K562 (cell line): Measurements from ENCODE around the gene HLA-DOA. TPM values are rescaled to one million over a fixed set of nuclear protein-coding genes. Genes with fewer than 3 reads are reported as not detected.

ENCODE experiments used
- POLR2G ChIP-seq: fragments of 200-400 bp; formaldehyde crosslinking; IDR thresholded peaks from 2 replicates; pipeline ENCODE4 v1.6.1; 2017; ENCODE audit warnings: low read depth, mild to moderate bottlenecking, antibody characterized with exemption, low read length, moderate library complexity
- polyA plus RNA-seq, 8 experiments: library from polyadenylated mRNA; depleted of rRNA in 4 of 8; stranded (reverse) in 5 of 8; unstranded in 3 of 8; fragments of >200 nt; fragmentation: Nextera tagmentation in 2 of 8; fragmentation: Illumina TruSeq in 1 of 8; extraction: Ambion mirVana in 2 of 8; extraction: Trizol in 1 of 8; gene quantifications; 2 replicates each; pipeline versions ENCODE4 v1.2.1 to v1.2.3, GENCODE V29; 2011 to 2014; ENCODE audit warnings: inconsistent platforms in 1 of 8, missing spikeins in 1 of 8
- total RNA-seq, 7 experiments: library from RNA; depleted of rRNA in 6 of 7; stranded (reverse); fragments of >200 nt in 6 of 7; fragmentation: Illumina TruSeq in 2 of 7; extraction: Trizol in 2 of 7; gene quantifications; 2 replicates each; pipeline versions ENCODE4 v1.2.1 to v1.2.3, GENCODE V29; 2011 to 2021; ENCODE audit warnings: low replicate concordance in 1 of 7
- TF ChIP-seq, protein P1 (sequence below): IDR thresholded peaks from 2 replicates; pipeline ENCODE4 v1.6.1; 2012; ENCODE audit warnings: low read depth, low read length, improper control_type of control experiment, borderline replicate concordance
- TF ChIP-seq, protein P2 (sequence below): sonication (generic); formaldehyde crosslinking; IDR thresholded peaks from 2 replicates; pipeline ENCODE4 v1.8.0; 2022; ENCODE audit warnings: mild to moderate bottlenecking, missing genetic modification reagents

Gene HLA-DOA
- total and polyA plus RNA-seq, 9 of the 15 experiments (the other 6 are each of a cell fraction or from before 2014, with no cell fraction given): 0.07 TPM; not detected in 8

DNA sequence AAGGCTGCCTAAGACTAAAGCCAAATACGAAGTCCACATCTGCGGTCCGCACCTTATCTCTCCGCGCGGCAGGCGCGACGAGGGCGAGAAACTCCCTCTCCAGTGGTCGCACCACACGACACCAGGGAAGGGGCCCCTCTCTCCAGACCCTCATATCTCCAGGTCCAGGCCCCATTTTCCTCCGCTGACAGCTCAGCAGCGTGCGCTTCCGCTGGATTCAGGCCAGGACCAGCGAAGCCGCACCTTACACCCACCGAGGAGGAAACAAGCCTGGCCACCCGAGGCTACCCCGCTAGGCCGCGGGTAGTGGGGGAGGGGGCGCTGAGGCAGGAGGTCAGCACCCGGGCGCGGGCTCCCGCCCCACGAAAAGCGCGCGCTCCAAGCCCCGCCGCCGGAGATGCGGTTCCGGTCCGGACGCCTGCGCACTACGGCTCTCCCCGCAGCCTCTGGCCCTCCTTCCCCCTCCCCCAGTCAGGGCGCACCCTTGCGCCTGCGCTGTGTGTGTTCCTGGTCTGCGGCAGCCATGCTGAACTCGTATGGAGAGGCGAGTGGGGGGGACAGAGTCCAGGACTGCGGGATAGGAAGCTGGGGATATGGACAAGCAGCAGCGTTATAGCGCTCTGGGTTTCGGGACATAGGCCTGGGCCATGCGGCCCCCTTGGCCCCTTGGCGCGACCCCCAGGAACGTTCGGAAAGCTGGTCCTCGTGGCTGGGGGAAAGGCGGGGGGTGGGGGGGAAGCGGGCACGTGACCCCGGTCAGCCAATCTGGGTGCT lies 41.1 kb downstream of the HLA-DOA start, which contains the start of gene BRD2 (continued):
- TF ChIP-seq, protein P1, sequence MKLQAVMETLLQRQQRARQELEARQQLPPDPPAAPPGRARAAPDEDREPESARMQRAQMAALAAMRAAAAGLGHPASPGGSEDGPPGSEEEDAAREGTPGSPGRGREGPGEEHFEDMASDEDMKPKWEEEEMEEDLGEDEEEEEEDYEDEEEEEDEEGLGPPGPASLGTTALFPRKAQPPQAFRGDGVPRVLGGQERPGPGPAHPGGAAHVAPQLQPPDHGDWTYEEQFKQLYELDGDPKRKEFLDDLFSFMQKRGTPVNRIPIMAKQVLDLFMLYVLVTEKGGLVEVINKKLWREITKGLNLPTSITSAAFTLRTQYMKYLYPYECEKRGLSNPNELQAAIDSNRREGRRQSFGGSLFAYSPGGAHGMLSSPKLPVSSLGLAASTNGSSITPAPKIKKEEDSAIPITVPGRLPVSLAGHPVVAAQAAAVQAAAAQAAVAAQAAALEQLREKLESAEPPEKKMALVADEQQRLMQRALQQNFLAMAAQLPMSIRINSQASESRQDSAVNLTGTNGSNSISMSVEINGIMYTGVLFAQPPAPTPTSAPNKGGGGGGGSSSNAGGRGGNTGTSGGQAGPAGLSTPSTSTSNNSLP: no peak
- peak; percentile 94 for TF ChIP-seq POLR2G
- TF ChIP-seq, protein P2, sequence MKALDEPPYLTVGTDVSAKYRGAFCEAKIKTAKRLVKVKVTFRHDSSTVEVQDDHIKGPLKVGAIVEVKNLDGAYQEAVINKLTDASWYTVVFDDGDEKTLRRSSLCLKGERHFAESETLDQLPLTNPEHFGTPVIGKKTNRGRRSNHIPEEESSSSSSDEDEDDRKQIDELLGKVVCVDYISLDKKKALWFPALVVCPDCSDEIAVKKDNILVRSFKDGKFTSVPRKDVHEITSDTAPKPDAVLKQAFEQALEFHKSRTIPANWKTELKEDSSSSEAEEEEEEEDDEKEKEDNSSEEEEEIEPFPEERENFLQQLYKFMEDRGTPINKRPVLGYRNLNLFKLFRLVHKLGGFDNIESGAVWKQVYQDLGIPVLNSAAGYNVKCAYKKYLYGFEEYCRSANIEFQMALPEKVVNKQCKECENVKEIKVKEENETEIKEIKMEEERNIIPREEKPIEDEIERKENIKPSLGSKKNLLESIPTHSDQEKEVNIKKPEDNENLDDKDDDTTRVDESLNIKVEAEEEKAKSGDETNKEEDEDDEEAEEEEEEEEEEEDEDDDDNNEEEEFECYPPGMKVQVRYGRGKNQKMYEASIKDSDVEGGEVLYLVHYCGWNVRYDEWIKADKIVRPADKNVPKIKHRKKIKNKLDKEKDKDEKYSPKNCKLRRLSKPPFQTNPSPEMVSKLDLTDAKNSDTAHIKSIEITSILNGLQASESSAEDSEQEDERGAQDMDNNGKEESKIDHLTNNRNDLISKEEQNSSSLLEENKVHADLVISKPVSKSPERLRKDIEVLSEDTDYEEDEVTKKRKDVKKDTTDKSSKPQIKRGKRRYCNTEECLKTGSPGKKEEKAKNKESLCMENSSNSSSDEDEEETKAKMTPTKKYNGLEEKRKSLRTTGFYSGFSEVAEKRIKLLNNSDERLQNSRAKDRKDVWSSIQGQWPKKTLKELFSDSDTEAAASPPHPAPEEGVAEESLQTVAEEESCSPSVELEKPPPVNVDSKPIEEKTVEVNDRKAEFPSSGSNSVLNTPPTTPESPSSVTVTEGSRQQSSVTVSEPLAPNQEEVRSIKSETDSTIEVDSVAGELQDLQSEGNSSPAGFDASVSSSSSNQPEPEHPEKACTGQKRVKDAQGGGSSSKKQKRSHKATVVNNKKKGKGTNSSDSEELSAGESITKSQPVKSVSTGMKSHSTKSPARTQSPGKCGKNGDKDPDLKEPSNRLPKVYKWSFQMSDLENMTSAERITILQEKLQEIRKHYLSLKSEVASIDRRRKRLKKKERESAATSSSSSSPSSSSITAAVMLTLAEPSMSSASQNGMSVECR (CRISPR knock-in tag): peak; percentile 89
